ENCODE measurements around the gene ZNF217. TPM values are rescaled to one million over a fixed set of nuclear protein-coding genes. Genes with fewer than 3 reads are reported as not detected.

ZNF217 gene
- total RNA-seq, 2 experiments from 2014 or later: 39.7 to 68.4 TPM

- Histone ChIP-seq H2AFZ (ENCODE audit: low read length) (no peak overlapping the region), H3K9me3 (ENCODE audit: low read length) (no peaks in the 10 kb centered on the region), H3K36me3 (ENCODE audit: insufficient read depth, low read length) (peaks cover 99% of the 10 kb centered on the region), H4K20me1 (ENCODE audit: insufficient read depth, low read length) (peaks cover 19% of the 10 kb centered on the region), H3K4me2 (ENCODE audit: low read length) (no peak overlapping the region), H3K27ac (ENCODE audit: low read depth, low read length, poor library complexity, severe bottlenecking) (no peak overlapping the region), H3K4me3 (ENCODE audit: low read depth, low read length, poor library complexity, severe bottlenecking) (no peak overlapping the region), H3K4me1 (ENCODE audit: insufficient read depth, low read length, poor library complexity, severe bottlenecking) (no peaks in the 10 kb centered on the region), H3K9me2 (ENCODE audit: insufficient read depth, low read length) (no peaks in the 10 kb centered on the region), H3K79me2 (ENCODE audit: insufficient read depth, low read depth, low read length) (peaks cover 90% of the 10 kb centered on the region)
- DNase-seq (ENCODE audit: low spot score): no peak
- CTCF ChIA-PET (ENCODE audit: unreplicated experiment): no interaction called here
- intact Hi-C loops (cut with micrococcal nuclease; ENCODE audit: unreplicated experiment): no loop called here
- POLR2A ChIA-PET: no interaction called here
- no TSS peak for BruUV-seq (replicated peaks)
- TF ChIP-seq CTCF (conservative IDR thresholded peaks at IDR 0.05; ENCODE audit: low read length): no peak
- no peak for TF ChIP-seq EZH2phosphoT487 (IDR thresholded peaks at IDR 0.05; ENCODE audit: borderline replicate concordance, low read depth, low read length)
These were observed 21.9 kb downstream of the ZNF217 start for GRCh38 chr20:53571555-53572286.

- no peak for DNase-seq (ENCODE audit: low spot score)
- POLR2A ChIA-PET: no interaction called here
- Histone ChIP-seq H3K79me2 (ENCODE audit: insufficient read depth, low read depth, low read length) (peaks cover 79% of the 10 kb centered on the region), H3K36me3 (ENCODE audit: insufficient read depth, low read length) (peaks cover 99% of the 10 kb centered on the region), H3K9me3 (ENCODE audit: low read length) (no peaks in the 10 kb centered on the region), H3K9me2 (ENCODE audit: insufficient read depth, low read length) (no peaks in the 10 kb centered on the region), H3K4me1 (ENCODE audit: insufficient read depth, low read length, poor library complexity, severe bottlenecking) (no peaks in the 10 kb centered on the region), H3K27ac (ENCODE audit: low read depth, low read length, poor library complexity, severe bottlenecking) (no peak overlapping the region), H3K4me2 (ENCODE audit: low read length) (no peak overlapping the region), H3K4me3 (ENCODE audit: low read depth, low read length, poor library complexity, severe bottlenecking) (no peak overlapping the region), H4K20me1 (ENCODE audit: insufficient read depth, low read length) (peaks cover 19% of the 10 kb centered on the region), H2AFZ (ENCODE audit: low read length) (no peak overlapping the region)
- no peak for TF ChIP-seq CTCF (conservative IDR thresholded peaks at IDR 0.05; ENCODE audit: low read length)
- no peak for TF ChIP-seq EZH2phosphoT487 (IDR thresholded peaks at IDR 0.05; ENCODE audit: borderline replicate concordance, low read depth, low read length)
- intact Hi-C loops (cut with micrococcal nuclease; ENCODE audit: unreplicated experiment): no loop called here
- BruUV-seq (replicated peaks): no TSS peak
- CTCF ChIA-PET (ENCODE audit: unreplicated experiment): no interaction called here
These were observed 23.0 kb downstream of the ZNF217 start for GRCh38 chr20:53570446-53571276.

Data from OCI-LY7 (cell line).